ENCODE data around the gene DVL2. TPM values are rescaled to one million over a fixed set of nuclear protein-coding genes. Genes with fewer than 3 reads are reported as not detected.

DVL2 gene
- total and polyA plus RNA-seq, 2 of the 13 experiments (the other 11 are each of a cell fraction or from before 2014, with no cell fraction given) = 5.7 to 38.2 TPM

DNA sequence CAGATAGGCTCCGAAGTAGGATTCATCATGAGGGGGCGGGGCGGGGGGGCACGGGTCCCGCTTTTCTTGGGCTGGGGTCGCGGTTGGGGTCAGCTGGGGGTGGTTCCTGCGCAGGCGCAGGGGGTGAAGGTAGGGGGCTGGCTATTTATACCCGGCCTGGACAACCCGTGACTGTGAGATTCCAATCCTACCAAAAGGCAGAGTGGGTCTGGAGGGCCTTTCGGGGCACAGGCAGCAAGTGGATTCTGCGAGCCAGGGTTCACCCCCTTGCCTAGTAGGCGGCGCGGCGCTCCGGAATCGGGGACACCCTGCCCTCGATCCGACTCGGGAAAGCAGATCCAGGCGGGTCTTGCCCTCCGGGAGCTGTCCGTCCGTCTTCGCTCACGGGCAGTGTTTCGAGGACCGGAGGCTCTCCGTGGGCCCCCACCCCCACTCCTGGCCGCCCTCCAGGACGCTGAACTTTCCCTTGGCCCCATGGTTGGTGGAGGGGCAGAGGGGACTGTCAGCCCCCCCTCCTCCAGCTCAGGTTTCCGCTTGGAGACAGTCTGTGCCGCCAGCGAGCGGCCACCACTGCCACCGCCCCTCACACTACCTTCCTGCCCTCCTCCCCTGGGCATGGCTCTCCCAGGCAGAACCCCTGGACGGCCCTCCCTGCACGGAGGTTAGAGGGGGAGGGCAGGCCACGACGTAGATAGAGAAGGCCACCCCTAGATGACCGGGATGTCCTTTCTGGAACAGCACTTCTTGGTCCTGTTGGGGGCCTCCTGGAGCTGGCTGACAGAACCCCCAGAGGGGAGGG is 47.8 kb upstream of the DVL2 start:
- FAIRE-seq (no peak), ATAC-seq (peak; percentile 22), DNase-seq (ENCODE audit: low spot score) (no peak)
- H3K27me3 ChIP-seq (ENCODE audit: control insufficient read depth in 1 of 2, insufficient read depth in 2 of 2, low read length in 2 of 2) = no peaks in the 10 kb centered on the region
- BruUV-seq (replicated peaks) = TSS peak; percentile 72
- intact Hi-C loops (cut with micrococcal nuclease; ENCODE audit: unreplicated experiment) = loop anchor here (2.0 to 5.0 kb wide), 2 partner anchors 40 to 65 kb away; partner anchors contain the start of gene GABARAP
- peak overlapping the region; percentile 66 to 87 (median 85) for H3K4me3 ChIP-seq (replicated peaks in 1 of 3; ENCODE audit: insufficient read depth in 1 of 3, low read depth in 2 of 3, low read length in 3 of 3)
- peak overlapping the region; percentile 71 for H3K27ac ChIP-seq (ENCODE audit: extremely low read length, insufficient read depth, low read length)
- POLR2A ChIA-PET = interaction anchor here (0.8 to 3.9 kb wide), 23 partner anchors 10 to 275 kb away, joined by 3 to 35 read pairs (median 6); partner anchors contain the start of genes ACADVL, ASGR2, CTDNEP1 and DLG4
- WGBS (ENCODE audit: low lambda C conversion rate) = 0% methylated on average over 5 of the region's 43 CpGs
- no peaks in the 10 kb centered on the region for H3K9me3 ChIP-seq (ENCODE audit: low read length)
- peak overlapping the region; percentile 80 for H3K9ac ChIP-seq (ENCODE audit: insufficient read depth, low read depth, low read length)
- H2AFZ ChIP-seq (ENCODE audit: low read length) = no peak overlapping the region
- peaks cover 38% of the 10 kb centered on the region for H3K4me1 ChIP-seq (ENCODE audit: insufficient read depth, low read length)
- peaks cover 8 to 9% of the 10 kb centered on the region in 2 experiments; a peak in 4 of 5 replicates for H3K36me3 ChIP-seq (replicated peaks in 1 of 2; ENCODE audit: control insufficient read depth in 1 of 2, insufficient read depth in 2 of 2, low read length in 2 of 2)
- no peaks in the 10 kb centered on the region for H4K20me1 ChIP-seq (ENCODE audit: insufficient read depth, low read length)
- H3K4me2 ChIP-seq (ENCODE audit: low read depth, low read length) = peak overlapping the region; percentile 95
- CTCF ChIA-PET (ENCODE audit: low intra/inter-chr PET ratio, low total read pairs) = interaction anchor here (1.2 to 2.9 kb wide), 4 partner anchors 14 to 64 kb away, joined by 3 to 43 read pairs (median 10); no protein-coding TSS in a partner anchor
- H3K79me2 ChIP-seq (ENCODE audit: insufficient read depth, low read length) = no peaks in the 10 kb centered on the region
- in situ Hi-C loops (cut with HindIII; ENCODE audit: extremely low pct_ligation_motif_present, low pct_unique_long_range_greater_than_20kb) = loop anchor here (10.0 kb wide), 1 partner anchor 237 kb away; the partner anchor contains the start of gene SLC16A11
- TF ChIP-seq, protein P1, sequence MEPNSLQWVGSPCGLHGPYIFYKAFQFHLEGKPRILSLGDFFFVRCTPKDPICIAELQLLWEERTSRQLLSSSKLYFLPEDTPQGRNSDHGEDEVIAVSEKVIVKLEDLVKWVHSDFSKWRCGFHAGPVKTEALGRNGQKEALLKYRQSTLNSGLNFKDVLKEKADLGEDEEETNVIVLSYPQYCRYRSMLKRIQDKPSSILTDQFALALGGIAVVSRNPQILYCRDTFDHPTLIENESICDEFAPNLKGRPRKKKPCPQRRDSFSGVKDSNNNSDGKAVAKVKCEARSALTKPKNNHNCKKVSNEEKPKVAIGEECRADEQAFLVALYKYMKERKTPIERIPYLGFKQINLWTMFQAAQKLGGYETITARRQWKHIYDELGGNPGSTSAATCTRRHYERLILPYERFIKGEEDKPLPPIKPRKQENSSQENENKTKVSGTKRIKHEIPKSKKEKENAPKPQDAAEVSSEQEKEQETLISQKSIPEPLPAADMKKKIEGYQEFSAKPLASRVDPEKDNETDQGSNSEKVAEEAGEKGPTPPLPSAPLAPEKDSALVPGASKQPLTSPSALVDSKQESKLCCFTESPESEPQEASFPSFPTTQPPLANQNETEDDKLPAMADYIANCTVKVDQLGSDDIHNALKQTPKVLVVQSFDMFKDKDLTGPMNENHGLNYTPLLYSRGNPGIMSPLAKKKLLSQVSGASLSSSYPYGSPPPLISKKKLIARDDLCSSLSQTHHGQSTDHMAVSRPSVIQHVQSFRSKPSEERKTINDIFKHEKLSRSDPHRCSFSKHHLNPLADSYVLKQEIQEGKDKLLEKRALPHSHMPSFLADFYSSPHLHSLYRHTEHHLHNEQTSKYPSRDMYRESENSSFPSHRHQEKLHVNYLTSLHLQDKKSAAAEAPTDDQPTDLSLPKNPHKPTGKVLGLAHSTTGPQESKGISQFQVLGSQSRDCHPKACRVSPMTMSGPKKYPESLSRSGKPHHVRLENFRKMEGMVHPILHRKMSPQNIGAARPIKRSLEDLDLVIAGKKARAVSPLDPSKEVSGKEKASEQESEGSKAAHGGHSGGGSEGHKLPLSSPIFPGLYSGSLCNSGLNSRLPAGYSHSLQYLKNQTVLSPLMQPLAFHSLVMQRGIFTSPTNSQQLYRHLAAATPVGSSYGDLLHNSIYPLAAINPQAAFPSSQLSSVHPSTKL (CRISPR knock-in tag; IDR thresholded peaks at IDR 0.05) = 0 out of 2 replicates have a peak, but pooled peaks have one; percentile 28
- TF ChIP-seq ETV5 (CRISPR knock-in tag; IDR thresholded peaks at IDR 0.05; ENCODE audit: borderline replicate concordance) (peak; percentile 47; the same call in 1 of the 2 replicates), NFIC (IDR thresholded peaks at IDR 0.05; ENCODE audit: low read length) (no peak), ZNF557 (CRISPR knock-in tag; IDR thresholded peaks at IDR 0.05) (peak; percentile 68; the same call in 1 of the 2 replicates), ZNF775 (CRISPR knock-in tag; IDR thresholded peaks at IDR 0.05; ENCODE audit: borderline replicate concordance) (no peak)
- TF ChIP-seq, protein P2, sequence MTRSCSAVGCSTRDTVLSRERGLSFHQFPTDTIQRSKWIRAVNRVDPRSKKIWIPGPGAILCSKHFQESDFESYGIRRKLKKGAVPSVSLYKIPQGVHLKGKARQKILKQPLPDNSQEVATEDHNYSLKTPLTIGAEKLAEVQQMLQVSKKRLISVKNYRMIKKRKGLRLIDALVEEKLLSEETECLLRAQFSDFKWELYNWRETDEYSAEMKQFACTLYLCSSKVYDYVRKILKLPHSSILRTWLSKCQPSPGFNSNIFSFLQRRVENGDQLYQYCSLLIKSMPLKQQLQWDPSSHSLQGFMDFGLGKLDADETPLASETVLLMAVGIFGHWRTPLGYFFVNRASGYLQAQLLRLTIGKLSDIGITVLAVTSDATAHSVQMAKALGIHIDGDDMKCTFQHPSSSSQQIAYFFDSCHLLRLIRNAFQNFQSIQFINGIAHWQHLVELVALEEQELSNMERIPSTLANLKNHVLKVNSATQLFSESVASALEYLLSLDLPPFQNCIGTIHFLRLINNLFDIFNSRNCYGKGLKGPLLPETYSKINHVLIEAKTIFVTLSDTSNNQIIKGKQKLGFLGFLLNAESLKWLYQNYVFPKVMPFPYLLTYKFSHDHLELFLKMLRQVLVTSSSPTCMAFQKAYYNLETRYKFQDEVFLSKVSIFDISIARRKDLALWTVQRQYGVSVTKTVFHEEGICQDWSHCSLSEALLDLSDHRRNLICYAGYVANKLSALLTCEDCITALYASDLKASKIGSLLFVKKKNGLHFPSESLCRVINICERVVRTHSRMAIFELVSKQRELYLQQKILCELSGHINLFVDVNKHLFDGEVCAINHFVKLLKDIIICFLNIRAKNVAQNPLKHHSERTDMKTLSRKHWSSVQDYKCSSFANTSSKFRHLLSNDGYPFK (CRISPR knock-in tag; IDR thresholded peaks at IDR 0.05; ENCODE audit: borderline replicate concordance) = no peak
- TF ChIP-seq, protein P3, sequence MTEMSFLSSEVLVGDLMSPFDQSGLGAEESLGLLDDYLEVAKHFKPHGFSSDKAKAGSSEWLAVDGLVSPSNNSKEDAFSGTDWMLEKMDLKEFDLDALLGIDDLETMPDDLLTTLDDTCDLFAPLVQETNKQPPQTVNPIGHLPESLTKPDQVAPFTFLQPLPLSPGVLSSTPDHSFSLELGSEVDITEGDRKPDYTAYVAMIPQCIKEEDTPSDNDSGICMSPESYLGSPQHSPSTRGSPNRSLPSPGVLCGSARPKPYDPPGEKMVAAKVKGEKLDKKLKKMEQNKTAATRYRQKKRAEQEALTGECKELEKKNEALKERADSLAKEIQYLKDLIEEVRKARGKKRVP (CRISPR knock-in tag; IDR thresholded peaks at IDR 0.05) = no peak
- TF ChIP-seq, protein P4, sequence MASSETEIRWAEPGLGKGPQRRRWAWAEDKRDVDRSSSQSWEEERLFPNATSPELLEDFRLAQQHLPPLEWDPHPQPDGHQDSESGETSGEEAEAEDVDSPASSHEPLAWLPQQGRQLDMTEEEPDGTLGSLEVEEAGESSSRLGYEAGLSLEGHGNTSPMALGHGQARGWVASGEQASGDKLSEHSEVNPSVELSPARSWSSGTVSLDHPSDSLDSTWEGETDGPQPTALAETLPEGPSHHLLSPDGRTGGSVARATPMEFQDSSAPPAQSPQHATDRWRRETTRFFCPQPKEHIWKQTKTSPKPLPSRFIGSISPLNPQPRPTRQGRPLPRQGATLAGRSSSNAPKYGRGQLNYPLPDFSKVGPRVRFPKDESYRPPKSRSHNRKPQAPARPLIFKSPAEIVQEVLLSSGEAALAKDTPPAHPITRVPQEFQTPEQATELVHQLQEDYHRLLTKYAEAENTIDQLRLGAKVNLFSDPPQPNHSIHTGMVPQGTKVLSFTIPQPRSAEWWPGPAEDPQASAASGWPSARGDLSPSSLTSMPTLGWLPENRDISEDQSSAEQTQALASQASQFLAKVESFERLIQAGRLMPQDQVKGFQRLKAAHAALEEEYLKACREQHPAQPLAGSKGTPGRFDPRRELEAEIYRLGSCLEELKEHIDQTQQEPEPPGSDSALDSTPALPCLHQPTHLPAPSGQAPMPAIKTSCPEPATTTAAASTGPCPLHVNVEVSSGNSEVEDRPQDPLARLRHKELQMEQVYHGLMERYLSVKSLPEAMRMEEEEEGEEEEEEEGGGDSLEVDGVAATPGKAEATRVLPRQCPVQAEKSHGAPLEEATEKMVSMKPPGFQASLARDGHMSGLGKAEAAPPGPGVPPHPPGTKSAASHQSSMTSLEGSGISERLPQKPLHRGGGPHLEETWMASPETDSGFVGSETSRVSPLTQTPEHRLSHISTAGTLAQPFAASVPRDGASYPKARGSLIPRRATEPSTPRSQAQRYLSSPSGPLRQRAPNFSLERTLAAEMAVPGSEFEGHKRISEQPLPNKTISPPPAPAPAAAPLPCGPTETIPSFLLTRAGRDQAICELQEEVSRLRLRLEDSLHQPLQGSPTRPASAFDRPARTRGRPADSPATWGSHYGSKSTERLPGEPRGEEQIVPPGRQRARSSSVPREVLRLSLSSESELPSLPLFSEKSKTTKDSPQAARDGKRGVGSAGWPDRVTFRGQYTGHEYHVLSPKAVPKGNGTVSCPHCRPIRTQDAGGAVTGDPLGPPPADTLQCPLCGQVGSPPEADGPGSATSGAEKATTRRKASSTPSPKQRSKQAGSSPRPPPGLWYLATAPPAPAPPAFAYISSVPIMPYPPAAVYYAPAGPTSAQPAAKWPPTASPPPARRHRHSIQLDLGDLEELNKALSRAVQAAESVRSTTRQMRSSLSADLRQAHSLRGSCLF (CRISPR knock-in tag; IDR thresholded peaks at IDR 0.05; ENCODE audit: borderline replicate concordance) = no peak

Data from HepG2 (cell line).